ENCODE measurements around the gene TACC2. TPM values are rescaled to one million over a fixed set of nuclear protein-coding genes. Genes with fewer than 3 reads are reported as not detected.

TACC2 gene
- total and polyA plus RNA-seq, 2 donors (not counting 3 experiments of a cell fraction or from before 2014, with no cell fraction given), result 14.4 to 46.2 TPM

GRCh38 chr10:122168598-122169394 is 179.8 kb downstream of the TACC2 start:
- dilution Hi-C loops (cut with MboI; ENCODE audit: extremely low pct_ligation_motif_present, low sequenced_read_pairs), result no loop called here
- Histone ChIP-seq H3K4me3 (replicated peaks in 1 of 3; ENCODE audit: insufficient read depth in 1 of 3, low read depth in 1 of 3, low read length in 3 of 3) (no peak overlapping the region), H3K4me2 (ENCODE audit: insufficient read depth, low read length) (no peak overlapping the region), H3K9me3 (replicated peaks; ENCODE audit: control insufficient read depth, insufficient read depth, low read length) (no peaks in the 10 kb centered on the region), H4K20me1 (replicated peaks; ENCODE audit: control insufficient read depth, extremely low read depth, insufficient read depth, low read length) (no peaks in the 10 kb centered on the region), H3K27me3 (ENCODE audit: control insufficient read depth in 2 of 2, insufficient read depth in 2 of 2, low read length in 2 of 2) (no peaks in the 10 kb centered on the region), H3K36me3 (ENCODE audit: control insufficient read depth in 2 of 2, extremely low read depth in 1 of 2, insufficient read depth in 2 of 2, low read length in 2 of 2) (no peaks in the 10 kb centered on the region), H3K27ac (ENCODE audit: insufficient read depth, low read depth, low read length) (no peak overlapping the region), H3K9ac (replicated peaks; ENCODE audit: extremely low read depth, insufficient read depth, low read length) (no peak overlapping the region), H3K4me1 (ENCODE audit: control insufficient read depth, extremely low read depth, insufficient read depth, low read length) (peaks cover 7% of the 10 kb centered on the region), H3K79me2 (ENCODE audit: control insufficient read depth, insufficient read depth, low read length) (no peaks in the 10 kb centered on the region), H3K9me1 (replicated peaks; ENCODE audit: control insufficient read depth, extremely low read depth, insufficient read depth, low read length) (no peaks in the 10 kb centered on the region), H2AFZ (ENCODE audit: low read depth, low read length) (no peak overlapping the region)
- intact Hi-C loops (cut with micrococcal nuclease), result no loop called here
- FAIRE-seq, result no peak
- BruUV-seq (replicated peaks), result no TSS peak
- TF ChIP-seq POLR2A (IDR thresholded peaks at IDR 0.05; ENCODE audit: low read depth, low read length), result no peak
- TF ChIP-seq EZH2 (IDR thresholded peaks at IDR 0.05; ENCODE audit: borderline replicate concordance, low read depth, low read length, severe bottlenecking), result no peak
- TF ChIP-seq MYC (IDR thresholded peaks at IDR 0.05; ENCODE audit: low read depth, low read length), result no peak
- TF ChIP-seq JUN (IDR thresholded peaks at IDR 0.05; ENCODE audit: borderline replicate concordance, insufficient read depth, insufficient read length, low read depth), result no peak
- no peak for TF ChIP-seq POLR2AphosphoS5 (IDR thresholded peaks at IDR 0.05; ENCODE audit: insufficient read depth, low read depth, low read length)
- TF ChIP-seq FOS (IDR thresholded peaks at IDR 0.05; ENCODE audit: borderline replicate concordance, insufficient read depth, low read length), result no peak
- TF ChIP-seq CTCF (IDR thresholded peaks at IDR 0.05; ENCODE audit: extremely low read depth in 1 of 2, insufficient read depth in 1 of 2, low read depth in 1 of 2, low read length in 2 of 2), result no peak
- TF ChIP-seq MAX (IDR thresholded peaks at IDR 0.05; ENCODE audit: insufficient read depth, insufficient read length), result no peak
- TF ChIP-seq GATA2 (IDR thresholded peaks at IDR 0.05; ENCODE audit: insufficient read depth, insufficient read length, low read depth, low read length), result no peak
- no peak for DNase-seq (ENCODE audit: low read depth, low spot score)
- ChIA-PET POLR2A (no interaction called here), CTCF (interaction anchor here (1.0 to 1.2 kb wide), 2 partner anchors 27 to 41 kb away, joined by 3 read pairs; no protein-coding TSS in a partner anchor)
